HepG2 (cell line): ENCODE measurements around the gene LHPP. TPM values are rescaled to one million over a fixed set of nuclear protein-coding genes. Genes with fewer than 3 reads are reported as not detected.

Experiments
- ATF4 ChIP-seq, 2 experiments: fragments of 450-650 bp in 1 of 2; sonication (generic) in 1 of 2; formaldehyde crosslinking; IDR thresholded peaks; 2 replicates each; pipeline versions ENCODE4 v1.5.0 to v1.8.0; 2020 to 2022; ENCODE audit warnings: mild to moderate bottlenecking in 1 of 2, missing genetic modification reagents in 1 of 2
- CBFB ChIP-seq: sonication (generic); formaldehyde crosslinking; IDR thresholded peaks from 2 replicates; pipeline ENCODE4 v1.4.0; 2020; ENCODE audit warnings: missing genetic modification reagents
- HMGXB3 ChIP-seq: sonication (generic); formaldehyde crosslinking; IDR thresholded peaks from 2 replicates; pipeline ENCODE4 v1.4.0; 2020; ENCODE audit warnings: missing genetic modification reagents, borderline replicate concordance
- IRX3 ChIP-seq: sonication (generic); formaldehyde crosslinking; IDR thresholded peaks from 2 replicates; pipeline ENCODE4 v1.8.1; 2023; ENCODE audit warnings: mild to moderate bottlenecking, low read depth, missing genetic modification reagents, borderline replicate concordance
- MYC ChIP-seq: sonication (generic); formaldehyde crosslinking; IDR thresholded peaks from 2 replicates; pipeline ENCODE4 v1.9.0; 2021; ENCODE audit warnings: missing genetic modification reagents, borderline replicate concordance
- NFIC ChIP-seq: IDR thresholded peaks from 2 replicates; pipeline ENCODE4 v1.6.1; 2012; ENCODE audit warnings: mild to moderate bottlenecking, low read length, inconsistent platforms
- RFX1 ChIP-seq: fragments of 450-650 bp; IDR thresholded peaks from 2 replicates; pipeline ENCODE4 v1.6.1; 2017
- SMC3 ChIP-seq: IDR thresholded peaks from 2 replicates; pipeline ENCODE4 v1.6.1; 2011; ENCODE audit warnings: low read length, improper control_type of control experiment
- TEAD2 ChIP-seq: sonication (generic); formaldehyde crosslinking; IDR thresholded peaks from 2 replicates; pipeline ENCODE4 v1.9.0; 2021; ENCODE audit warnings: missing genetic modification reagents
- TFAP4 ChIP-seq: sonication (generic); IDR thresholded peaks from 2 replicates; pipeline ENCODE4 v1.6.1; 2016; ENCODE audit warnings: low read depth, borderline replicate concordance
- ZNF281 ChIP-seq: sonication (generic); formaldehyde crosslinking; IDR thresholded peaks from 2 replicates; pipeline ENCODE4 v1.4.0; 2020; ENCODE audit warnings: missing genetic modification reagents, borderline replicate concordance
- ZNF33A ChIP-seq: sonication (generic); formaldehyde crosslinking; IDR thresholded peaks from 2 replicates; pipeline ENCODE4 v1.5.1; 2020; ENCODE audit warnings: missing genetic modification reagents, mild to moderate bottlenecking, moderate library complexity, borderline replicate concordance
- ZNF687 ChIP-seq: sonication (generic); formaldehyde crosslinking; IDR thresholded peaks from 2 replicates; pipeline ENCODE4 v1.5.1; 2020; ENCODE audit warnings: mild to moderate bottlenecking, missing genetic modification reagents, moderate library complexity
- ZNF776 ChIP-seq: sonication (generic); formaldehyde crosslinking; IDR thresholded peaks from 2 replicates; pipeline ENCODE4 v1.4.0; 2020; ENCODE audit warnings: mild to moderate bottlenecking, missing genetic modification reagents
- ZSCAN25 ChIP-seq: sonication (generic); formaldehyde crosslinking; IDR thresholded peaks from 2 replicates; pipeline ENCODE4 v1.8.0; 2022; ENCODE audit warnings: mild to moderate bottlenecking, missing genetic modification reagents
- polyA plus RNA-seq, 8 experiments: library from polyadenylated mRNA; depleted of rRNA in 3 of 8; stranded (reverse) in 7 of 8; unstranded in 1 of 8; fragments of >200 nt; fragmentation: Illumina TruSeq in 4 of 8; extraction: Trizol in 4 of 8; gene quantifications; 2 replicates each; pipeline versions ENCODE4 v1.2.1 to v1.2.3, GENCODE V29; 2011 to 2016; ENCODE audit warnings: low read depth in 4 of 8, missing spikeins in 1 of 8, mixed read lengths in 1 of 8; ENCODE audit not compliant: insufficient read depth in 1 of 8
- total RNA-seq, 5 experiments: library from RNA; depleted of rRNA; stranded (reverse); fragments of >200 nt; fragmentation: Illumina TruSeq; extraction: Trizol; gene quantifications; 2 replicates each; pipeline ENCODE4 v1.2.3, GENCODE V29; 2016; ENCODE audit warnings: low read depth in 1 of 5

Gene LHPP
- total and polyA plus RNA-seq, 2 of the 13 experiments (the other 11 are each of a cell fraction or from before 2014, with no cell fraction given), result 5.2 to 13.1 TPM

GRCh38 chr10:124565565-124566221, 104.1 kb downstream of the LHPP start (continued):
- no peak for TF ChIP-seq HMGXB3
- no peak for TF ChIP-seq CBFB (CRISPR knock-in tag)
- TF ChIP-seq IRX3 (CRISPR knock-in tag), result no peak
- peak; percentile 36; the same call in 1 of the 2 replicates for TF ChIP-seq ZNF281 (CRISPR knock-in tag)
- TF ChIP-seq ZNF776, result no peak
- TF ChIP-seq ZNF687 (CRISPR knock-in tag), result peak; percentile 42
- TF ChIP-seq TFAP4, result no peak
- no peak for TF ChIP-seq ATF4 (CRISPR knock-in tag; IDR thresholded peaks at IDR 0.05)
- TF ChIP-seq MYC (CRISPR knock-in tag), result no peak; the same call in 1 of the 2 replicates
- TF ChIP-seq TEAD2 (CRISPR knock-in tag), result no peak
- TF ChIP-seq RFX1, result peak; percentile 27; the same call in 1 of the 2 replicates
- no peak for TF ChIP-seq ZNF33A (CRISPR knock-in tag)
- peak; percentile 64 for TF ChIP-seq SMC3
- no peak for TF ChIP-seq NFIC
- peak; percentile 94 for TF ChIP-seq ZSCAN25 (CRISPR knock-in tag)
